ENCODE measurements around the gene OSM. TPM values are rescaled to one million over a fixed set of nuclear protein-coding genes. Genes with fewer than 3 reads are reported as not detected.

OSM gene
- polyA plus RNA-seq, 10 donors: 0.17 to 0.43 (median 0.29) TPM

DNA sequence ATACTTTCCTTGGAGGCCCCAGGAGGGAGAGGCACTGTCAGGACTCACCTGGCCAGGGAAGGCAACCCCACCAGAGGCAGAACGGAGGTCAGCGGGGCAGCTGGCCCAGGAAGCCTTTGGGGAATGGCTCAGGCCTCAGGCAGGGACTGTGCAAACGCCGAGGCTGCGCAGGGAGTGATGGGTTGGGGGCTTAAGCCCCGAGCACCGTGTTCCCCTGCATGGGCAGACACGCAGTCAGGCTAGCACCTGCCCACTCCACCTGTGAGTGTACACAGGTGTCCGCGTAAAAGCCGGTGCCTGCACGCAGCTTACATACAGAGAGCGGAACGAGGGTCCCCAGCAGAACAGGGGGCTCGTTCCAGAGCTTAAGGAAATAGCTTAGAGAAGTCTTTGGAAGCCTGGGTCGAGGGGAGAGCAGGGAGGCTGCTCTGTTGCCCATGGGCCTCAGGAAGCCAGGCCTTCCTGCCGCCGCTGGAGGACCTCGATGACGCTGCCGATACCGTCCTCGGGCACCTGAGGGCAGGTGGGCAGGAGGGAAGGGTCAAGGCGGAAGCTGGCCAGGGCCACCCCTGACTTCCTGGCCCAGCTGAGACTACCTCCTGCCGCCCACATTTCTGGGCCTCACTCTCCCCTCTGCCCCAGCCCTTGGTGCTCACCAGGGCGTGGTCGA is 18.7 kb upstream of the OSM start:
- DNase-seq: no peak

DNA sequence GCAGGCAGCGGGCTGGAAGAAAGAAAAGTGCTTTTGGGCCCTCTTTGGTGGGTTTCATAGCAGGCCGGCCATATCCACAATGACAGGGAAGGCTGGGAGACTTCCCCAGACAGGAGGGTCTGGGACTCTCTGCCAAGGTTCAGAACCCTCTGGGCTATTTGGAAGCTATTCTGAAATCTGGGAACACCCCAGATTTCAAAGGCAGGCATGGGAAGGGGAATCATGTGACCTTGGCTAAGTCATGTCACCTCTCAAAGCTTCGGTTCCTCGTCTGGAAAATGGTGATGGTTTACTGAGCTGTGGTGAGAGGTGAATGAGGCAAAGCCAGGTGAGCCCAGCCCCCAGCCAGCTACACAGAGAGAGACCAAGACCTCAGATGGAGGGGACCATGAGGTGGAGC is 18.0 kb upstream of the OSM start:
- DNase-seq: no peak

DNA sequence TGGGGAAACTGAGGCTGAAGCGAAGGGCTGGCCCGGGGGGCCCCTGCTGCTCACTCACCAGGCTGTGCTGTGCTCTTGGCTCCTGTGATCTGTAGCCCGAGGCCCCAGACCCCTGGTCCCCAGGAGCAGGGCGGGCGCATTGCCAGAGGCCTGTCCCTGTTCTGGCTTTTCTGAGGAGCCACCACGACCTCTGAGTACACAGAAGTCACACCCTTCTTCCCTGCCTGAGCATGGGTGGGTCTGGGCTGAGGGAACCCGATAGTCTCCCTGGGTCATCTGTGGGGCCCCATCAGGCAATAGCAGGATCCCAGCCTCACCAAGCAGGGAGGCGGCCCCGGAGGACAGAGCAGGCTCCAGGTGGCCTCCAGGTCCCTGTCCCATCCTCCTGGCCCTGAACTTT is 17.5 kb upstream of the OSM start:
- DNase-seq: no peak

DNA sequence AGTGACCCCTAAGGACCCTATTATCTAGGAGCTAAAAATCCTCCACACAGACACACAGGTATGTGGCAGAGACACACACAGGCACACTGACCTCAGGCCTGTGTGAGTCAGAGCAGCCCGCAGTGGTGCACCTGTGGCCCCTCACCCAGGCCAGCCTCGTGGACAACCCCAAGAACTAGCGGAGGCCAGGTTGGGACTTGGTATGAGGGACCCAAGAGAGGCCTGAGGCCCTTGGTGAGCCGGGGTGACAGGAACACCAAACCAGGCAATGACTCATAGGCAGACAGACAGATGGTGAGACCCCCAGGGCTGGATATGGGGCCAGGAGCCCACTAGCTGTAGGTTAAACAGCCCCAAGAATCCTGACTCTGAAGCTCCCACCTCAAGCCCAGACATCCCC is 16.7 kb upstream of the OSM start:
- no peak for DNase-seq

DNA sequence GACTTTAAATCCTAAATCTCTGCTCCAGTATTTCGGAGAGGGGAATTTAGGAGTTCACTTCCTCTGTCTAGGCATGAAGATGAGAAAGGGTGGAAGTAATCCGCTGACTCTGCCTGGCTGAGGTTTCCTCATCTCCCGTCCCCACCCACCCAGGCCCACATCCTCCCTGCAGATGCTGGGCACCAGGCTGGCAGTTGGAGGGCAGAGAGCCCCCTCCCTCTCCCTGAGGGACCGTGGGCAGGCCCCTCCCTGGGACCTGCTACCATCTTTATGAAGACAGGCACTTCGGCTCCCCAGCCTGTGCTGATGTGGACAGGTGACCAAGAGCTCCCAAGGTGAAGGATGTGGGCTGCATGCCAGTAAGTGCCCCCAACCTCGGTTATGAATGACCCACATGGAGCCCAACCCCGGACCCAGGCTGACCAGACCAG is 16.0 kb upstream of the OSM start:
- DNase-seq: no peak

DNA sequence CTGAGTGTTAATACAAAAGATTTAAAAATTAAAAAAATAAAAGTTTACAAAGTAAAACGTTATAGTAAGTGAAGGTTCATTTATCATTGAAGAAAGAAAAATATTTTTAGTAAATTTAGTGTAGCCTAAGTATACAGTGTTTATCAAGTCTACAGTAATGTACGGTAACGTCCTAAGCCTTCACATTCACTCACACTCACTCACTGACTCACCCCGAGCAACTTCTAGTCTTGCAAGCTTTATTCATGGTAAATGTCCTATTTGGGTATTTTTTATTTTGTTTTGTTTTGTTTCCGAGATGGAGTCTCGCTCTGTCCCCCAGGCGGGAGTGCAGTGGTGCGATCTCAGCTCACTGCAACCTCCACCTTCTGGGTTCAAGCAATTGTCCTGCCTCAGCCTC is 13.9 kb upstream of the OSM start:
- DNase-seq: no peak

DNA sequence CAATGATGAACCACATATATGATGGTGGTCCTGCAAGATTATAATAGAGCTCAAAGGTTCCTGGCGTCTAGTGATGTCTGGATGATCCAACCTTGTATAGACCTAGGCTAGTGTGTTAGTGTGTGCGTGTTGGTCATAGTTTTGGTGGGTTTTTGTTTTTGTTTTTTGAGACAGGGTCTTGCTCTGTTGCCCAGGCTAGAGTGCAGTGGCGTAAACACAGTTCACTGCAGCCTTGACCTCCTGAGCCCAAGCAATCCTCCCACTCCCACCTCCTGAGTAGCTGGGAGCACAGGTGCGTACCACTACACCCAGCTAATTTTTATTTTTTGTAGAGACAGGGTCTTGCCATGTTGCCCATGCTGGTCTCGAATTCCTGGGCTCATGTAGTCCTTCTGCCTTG is 13.3 kb upstream of the OSM start:
- no peak for DNase-seq

DNA sequence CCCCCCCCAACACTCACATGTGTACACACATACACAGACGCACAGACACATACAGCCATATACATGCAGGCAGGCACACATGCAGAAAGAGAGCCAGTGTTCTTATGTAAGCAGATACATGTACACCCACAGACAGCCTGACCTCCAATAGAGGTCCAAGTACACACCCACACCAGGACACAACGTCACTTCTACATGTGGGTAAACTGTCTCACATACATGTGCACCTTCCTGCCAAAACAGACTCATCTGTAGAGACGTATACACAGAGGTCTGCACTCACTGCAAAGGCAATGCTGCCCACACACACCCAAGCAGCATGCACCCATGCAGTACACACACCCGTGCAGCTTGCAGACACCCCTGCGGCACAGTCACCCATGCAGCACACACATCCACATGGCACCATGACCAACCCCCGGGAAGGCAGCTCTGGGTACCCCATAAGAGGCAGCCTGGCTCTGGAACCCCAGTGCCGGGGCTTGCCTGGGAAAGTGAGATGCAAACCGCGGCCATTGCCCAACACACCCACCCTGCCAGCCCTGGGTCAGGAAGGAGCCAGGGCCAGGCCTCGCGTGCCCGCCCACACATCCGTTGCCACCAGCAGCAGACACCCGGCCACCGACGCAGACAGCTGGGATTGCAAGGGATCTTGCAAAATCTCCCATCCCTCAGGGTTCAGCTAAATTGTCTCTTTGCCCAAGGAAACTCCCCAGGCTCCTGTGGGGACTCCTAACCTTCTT is 12.6 kb upstream of the OSM start:
- no peak for DNase-seq

DNA sequence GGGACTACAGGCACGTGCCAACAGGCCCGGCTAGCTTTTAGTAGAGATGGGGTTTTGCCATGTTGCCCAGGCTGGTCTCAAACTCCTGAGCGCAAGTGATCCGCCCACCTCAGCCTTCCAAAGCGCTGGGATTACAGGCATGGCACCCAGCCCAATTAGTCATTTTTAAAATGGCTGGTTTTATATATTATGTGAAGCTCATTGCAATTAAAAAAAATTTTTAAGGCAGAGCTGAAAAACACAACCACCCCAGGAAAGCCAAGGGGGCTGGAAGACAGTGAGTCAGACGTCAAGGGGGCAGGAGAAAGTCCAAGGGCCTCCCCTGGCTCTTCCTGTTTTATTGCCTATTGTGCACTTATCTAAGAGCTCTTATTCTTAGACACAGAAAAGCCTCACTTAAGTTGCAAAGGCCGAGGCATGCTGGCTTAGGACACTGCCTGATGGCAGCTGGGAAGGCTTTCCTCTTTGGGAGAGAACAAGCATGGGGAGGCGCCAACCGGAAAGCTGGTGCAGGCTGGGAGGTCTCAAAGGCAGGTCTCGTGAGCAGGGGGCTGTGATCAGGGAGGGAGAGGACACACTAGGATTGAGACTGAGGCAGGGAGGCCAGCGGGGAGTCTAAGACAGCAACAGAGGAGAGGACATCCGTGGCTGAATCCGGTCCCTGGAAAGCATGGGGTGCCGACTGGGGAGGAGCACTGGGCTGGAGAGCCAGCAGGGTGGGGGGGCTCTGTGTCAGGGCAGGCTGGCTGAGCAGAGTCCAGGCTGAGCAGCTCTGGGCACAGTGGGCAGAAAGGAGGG is 11.1 kb upstream of the OSM start:
- peak in 1 of 3 donors; percentile 55 for DNase-seq

DNA sequence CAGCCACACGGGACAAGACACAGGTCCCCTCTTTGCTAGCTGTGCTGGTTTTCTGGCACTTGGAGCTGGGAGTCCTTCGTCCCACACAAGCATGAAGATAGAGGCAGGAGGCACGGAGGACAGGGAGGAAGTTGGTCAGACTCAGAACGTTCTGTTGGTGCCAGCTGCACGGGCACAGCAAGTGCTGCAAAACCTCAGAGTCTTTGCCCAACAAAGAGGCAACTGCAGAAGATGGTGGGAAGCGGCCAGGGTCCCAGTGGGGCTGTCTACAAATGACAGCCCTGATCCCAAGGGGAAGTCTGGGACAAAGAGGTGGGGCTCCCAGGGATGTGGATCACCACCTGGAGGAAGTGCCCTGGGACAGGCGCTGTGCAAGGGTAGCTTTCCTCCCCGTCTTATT is 9.4 kb upstream of the OSM start:
- no peak for DNase-seq

DNA sequence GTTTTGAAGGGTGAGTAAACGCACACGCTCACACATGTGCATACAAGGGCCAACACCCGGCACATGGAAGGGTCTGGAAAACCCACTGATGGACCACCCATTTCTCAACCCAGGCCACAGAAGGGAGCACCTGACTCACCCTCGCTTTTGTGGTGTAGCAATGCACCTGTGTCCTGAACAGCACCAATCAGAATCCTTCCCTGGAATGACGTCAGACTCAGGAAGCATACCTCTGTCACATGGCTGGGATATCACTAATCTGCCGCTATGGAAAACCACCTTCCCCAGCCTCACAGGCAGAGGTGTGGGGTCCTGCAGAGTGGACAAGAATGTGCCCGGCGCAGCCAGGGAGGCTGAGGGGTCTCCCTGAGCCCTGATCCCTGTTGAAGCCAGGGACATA is 9.0 kb upstream of the OSM start:
- DNase-seq: no peak

DNA sequence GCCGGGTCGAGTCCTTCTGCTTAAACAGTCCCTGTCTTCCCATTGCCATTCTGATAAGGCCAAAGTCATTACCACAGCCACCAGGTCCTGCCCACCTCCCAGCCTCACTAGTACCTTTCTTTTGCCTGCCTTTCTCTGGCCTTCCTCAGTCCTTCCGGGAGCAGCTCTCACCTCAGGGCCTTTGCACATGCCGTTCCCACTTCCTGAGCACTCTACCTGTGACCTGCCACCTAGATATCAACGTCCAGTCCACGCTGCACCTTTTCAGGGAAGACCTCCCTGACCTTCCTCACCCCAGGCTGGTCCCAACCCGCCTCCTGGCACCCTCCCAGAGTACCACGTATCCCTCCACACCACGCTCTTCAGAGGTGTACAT is 7.8 kb upstream of the OSM start:
- DNase-seq: no peak

DNA sequence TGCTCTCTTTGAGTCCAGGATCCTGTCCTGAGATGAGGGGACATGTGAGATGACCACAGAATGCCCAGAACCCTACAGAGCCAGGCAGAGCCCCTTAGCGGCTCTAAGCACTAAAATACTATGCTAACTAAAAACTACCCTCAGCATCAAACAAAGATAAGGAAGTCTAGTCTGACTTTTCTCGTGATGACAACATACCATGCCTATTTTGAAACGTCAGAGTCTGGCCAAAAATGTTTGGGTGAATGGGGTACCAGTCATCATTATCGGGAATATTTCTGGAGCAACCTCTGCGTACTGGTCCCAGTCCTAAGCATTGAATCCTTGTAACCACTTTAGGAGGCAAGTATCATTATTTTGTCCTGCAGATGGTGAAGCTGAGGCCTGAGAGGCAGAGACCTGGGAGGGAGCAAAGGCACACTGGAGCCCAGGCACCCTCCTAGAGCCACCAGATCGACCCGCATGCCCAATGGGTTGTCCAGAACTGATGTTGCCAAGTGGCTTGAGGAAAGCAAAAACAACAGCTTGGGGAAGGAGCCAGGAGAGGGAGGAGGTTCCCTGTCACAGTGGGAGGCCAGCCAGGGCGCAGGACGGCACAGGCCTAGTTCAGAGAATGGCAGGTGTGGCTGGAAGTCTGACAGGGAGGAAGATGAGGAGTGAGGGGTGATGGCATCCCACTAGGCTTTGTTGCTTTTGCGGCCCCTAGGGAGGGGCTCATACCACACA is 7.2 kb upstream of the OSM start:
- no peak for DNase-seq

DNA sequence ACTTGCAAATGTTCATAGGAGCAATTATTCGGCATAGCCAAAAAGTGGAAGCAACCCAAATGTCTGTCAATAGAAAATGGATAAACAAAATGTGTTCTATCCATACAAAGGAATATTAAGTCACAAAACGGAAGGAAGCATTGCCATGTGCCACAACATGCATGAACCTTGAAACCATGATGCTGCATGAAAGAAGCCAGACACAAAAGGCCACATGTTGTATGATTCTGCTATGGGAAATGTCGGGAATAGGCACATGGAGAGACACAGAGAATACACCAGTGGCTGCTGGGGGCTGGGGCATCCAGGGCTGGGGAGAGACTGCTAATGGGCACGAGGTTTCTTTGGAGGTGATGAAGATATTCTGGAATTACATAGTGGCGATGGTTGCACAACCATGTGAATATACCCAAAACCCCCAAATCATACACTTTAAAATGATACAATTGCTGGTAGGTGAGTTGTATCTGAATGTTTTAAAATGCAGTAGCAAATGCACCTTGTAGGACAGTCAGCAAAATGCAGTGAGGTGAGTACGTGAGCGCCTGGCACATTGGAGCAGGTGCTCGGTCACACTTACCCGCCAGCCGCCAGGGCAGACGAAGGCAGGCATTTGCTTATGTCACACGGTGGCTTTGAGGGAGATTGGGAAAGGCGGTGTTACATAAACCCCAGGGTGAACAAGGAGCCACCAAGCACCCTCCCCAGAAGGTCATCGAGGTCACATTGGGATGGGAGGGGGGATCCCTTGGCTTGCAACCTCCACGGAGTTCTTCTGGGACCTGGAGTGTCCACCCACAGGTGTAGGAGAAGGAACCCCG is 6.3 kb upstream of the OSM start:
- DNase-seq: no peak

DNA sequence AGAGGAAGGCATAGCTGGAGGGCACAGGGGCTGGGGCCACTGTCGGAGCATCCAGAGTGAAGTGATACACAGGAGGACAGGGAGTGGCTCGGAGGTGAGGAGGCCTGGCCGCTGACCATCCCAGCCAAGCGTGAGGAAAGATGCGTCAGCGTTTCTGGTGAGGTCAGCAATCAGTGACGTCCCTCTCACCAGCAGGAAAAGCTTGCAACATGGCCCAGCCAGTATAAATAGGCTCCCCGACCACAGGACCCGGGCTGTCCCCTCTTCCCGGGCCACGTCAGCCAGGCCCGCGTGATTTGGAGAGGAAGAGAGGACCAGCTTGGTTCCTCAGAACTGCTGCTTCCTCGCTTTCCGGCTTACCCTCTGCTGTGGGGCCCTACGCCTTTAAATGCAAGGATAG is 4.2 kb upstream of the OSM start:
- peak in 1 of 3 donors; percentile 64 for DNase-seq

DNA sequence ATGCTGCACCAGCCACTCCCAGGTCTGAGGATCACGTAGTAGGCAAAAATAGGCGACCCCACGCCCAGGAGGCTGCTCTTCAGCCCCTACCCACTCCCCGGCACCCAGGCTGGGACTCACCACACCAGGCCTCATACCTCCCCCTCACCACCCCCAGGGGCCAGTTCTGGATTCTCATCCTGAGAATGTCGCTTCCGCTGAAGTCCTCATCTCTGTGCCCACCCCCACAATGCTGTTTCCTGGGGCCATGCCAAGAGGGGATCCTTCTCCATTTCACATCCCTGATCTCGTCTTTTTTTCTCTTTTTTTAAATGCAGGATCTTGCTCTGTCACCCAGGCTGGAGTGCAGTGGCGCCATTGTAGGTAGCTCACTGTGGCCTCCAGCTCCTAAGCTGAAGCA is 1.7 kb upstream of the OSM start:
- no peak for DNase-seq

DNA sequence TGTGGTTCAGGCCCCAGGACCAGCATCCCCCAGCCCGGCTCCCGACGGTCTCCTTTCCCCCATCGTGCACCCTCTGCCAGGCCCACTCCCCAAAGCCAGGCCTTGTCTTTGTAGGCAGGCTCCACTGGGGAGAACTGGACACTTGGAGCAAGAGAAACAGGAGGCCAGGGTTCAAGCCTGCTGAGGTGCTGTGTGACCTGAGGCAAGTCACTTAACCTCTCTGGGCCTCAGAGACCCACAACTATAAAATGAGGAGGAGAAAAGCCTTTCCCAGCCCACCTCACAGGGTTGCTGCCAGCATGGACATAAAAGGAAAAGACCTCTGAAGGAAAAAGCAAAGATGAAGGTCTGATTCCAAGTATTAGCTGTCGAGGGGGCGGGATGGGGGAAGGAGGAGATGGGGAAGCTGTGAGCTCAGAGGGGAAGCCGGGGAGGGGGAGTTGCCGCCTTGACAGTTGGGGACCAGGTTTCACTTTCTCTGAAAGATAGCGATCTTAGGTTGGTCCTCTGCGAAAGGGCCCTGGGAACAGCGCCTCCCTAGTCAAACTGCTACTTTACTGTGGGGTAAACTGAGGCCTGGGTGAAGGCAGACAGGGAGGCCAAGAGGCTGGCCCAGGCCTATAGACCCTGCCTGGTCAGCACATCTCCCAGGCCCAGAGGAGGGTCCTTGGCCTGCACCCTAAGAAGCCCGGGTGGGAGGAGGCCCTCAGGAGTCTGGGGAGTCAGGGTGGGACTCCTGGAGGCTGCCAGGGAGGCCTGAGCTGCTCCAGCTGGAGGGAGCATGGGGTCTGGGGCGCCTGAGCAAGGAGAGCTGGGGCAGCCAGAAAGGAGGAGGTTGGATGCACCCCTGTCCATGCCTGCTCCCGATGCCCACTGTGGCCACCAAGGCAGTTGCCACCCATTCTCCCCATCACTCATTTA is 991 bp upstream of the OSM start:
- no peak for DNase-seq

DNA sequence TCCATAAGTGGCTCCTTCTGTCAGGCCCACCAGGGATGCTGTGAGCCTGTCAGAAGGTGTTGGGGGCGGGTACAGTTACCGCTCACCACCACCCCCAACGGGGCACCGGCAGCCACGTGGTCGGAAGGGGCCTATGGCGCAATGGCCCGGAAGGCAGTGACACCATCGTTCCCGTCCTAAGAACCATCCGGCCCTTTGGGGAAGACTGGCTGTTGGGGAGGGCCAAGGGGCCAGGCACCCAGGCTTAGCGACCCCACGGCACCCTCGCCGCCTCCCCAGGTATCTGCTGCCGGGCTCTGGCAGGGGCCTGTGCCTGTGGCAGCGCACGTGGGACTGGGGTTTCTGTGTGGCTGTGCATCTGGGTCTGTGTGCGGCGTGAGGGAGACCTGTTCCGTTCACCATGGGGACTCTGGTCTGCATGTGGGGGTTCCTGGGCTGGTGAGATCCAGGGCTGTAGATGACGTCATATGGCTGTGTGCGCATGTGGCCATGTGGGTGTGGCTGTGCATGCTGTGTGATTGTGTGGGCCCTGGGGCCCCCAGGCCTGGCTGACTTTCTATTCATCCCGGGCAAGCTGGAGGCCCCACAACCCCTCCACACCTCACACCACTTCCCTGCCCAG is 717 bp downstream of the OSM start:
- no peak for DNase-seq

DNA sequence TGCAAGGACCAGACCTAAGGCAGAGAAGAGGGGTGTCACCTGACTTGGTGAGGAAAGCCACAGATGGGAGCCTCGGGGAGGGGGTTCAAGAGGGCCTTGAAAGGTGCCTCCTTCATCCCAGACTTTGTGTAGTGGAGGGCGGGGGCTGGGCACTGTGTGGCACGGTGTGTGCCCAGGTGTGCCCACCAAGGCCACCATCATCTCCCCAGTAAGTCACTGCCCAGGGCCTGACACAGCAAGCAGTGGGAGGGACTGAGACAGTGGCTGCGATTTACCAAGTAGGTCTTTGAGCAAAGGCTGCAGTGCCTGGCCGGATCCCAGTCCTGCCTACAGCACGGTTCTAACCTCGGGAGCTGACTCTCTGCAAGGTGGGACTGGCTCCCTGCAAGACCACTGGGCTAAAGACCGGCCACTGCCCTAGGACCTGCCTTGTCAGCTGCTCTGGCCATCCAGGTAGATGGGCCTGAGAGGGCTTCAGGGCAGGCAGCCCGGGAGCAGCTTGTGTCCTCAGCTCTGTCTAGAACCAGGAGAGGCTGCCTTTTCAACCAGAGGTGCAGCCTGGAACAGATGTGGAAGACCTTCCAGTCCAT is 1.4 kb downstream of the OSM start:
- DNase-seq: no peak

Data from muscle of back (tissue), 11 donors.